DMS79 (cell line): Measurements from ENCODE around the gene HAUS2.
"Not testable (repeated sequence)": the region's sequence is repeated elsewhere in the genome, so short reads cannot be mapped to it uniquely, and the experiment has no call there.

Experiments used
- DNase-seq: peaks from one replicate; lab custom pipeline; 2025; lab: John Stamatoyannopoulos, UW

The HAUS2 gene

GRCh38 chr15:42548249-42549031 is at the start of gene HAUS2, which contains the start of gene LRRC57:
HAUS2 (plus strand) TSS chr15:42548838; CDS start chr15:42548873, 35 bp downstream.
LRRC57 (minus strand) TSS chr15:42548793; CDS start chr15:42548434, 359 bp downstream.
- DNase-seq: peak; percentile 21

GRCh38 chr15:42499858-42500609 is 48.6 kb upstream of the HAUS2 start:
- DNase-seq: no peak

- no peak for DNase-seq
These were observed 46.2 kb upstream of the HAUS2 start for GRCh38 chr15:42502477-42502876.

- DNase-seq: no peak
These were observed 44.8 kb upstream of the HAUS2 start for GRCh38 chr15:42503825-42504224.

GRCh38 chr15:42504631-42505030 is 44.0 kb upstream of the HAUS2 start:
- no peak for DNase-seq

- no peak for DNase-seq
These were observed 41.1 kb upstream of the HAUS2 start for GRCh38 chr15:42507514-42507913.

- no peak for DNase-seq
These were observed 40.4 kb upstream of the HAUS2 start for GRCh38 chr15:42508263-42508690.

DNA sequence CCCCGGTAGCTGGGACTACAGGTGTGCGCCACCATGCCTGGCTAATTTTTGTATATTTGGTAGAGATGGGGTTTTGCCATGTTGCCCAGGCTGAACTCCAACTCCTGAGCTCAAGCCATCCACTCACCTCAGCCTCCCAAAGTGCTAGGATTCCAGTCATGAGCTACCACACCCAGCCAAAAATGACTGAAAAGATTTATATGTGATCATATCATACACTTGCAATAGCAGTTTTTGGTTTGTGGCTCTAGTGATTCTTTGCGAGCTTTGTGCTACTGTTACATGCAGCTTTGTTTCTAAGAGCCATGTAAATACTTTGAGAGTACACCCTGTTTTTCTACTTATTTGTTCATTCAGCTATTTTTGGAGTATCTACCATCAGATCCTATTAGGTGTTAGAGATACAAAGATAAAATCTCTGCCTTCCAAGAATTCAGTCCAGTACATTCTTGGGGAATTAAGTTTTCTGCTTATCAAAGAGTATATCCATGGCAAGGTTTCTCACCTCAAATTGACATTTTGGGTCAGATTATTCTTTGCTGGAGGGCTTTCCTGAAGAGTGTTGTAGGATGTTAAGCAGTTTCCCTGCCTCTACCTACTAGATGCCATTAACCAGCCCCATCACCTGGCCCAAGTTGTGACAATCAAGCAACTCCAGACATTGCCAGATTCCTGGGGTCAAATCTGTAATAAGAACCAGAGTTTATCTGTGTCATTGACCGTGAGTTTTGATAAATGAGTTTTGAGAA is 38.2 kb upstream of the HAUS2 start:
- DNase-seq: no peak

GRCh38 chr15:42511007-42511391 is 37.6 kb upstream of the HAUS2 start:
- DNase-seq: no peak

- peak; percentile 23 for DNase-seq
These were observed 25.3 kb upstream of the HAUS2 start for GRCh38 chr15:42523331-42523730.

GRCh38 chr15:42528970-42529369 is 19.7 kb upstream of the HAUS2 start:
- DNase-seq: no peak

GRCh38 chr15:42533246-42533645 is 15.4 kb upstream of the HAUS2 start:
- DNase-seq: no peak

- DNase-seq: no peak
These were observed 3.6 kb upstream of the HAUS2 start for GRCh38 chr15:42544853-42545629.

DNA sequence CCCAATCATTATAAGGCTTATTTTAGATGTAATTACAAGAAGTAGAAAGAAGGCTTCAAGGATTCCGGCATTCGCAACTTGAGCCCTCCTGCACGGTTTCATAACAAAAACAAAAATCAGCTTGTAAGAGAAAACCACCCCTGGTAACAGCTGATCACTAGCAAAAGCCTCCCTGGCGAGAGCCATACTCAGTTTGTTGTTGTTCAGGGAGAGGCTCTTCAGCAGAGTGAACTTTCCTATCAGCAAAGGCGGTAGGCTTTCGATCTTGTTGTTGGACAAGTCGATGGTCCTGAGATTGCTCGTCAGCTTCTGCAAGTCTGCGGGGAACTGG is 755 bp upstream of the HAUS2 start:
- no peak for DNase-seq

GRCh38 chr15:42549032-42549491 is 424 bp downstream of the HAUS2 start:
- DNase-seq: peak; percentile 25

DNA sequence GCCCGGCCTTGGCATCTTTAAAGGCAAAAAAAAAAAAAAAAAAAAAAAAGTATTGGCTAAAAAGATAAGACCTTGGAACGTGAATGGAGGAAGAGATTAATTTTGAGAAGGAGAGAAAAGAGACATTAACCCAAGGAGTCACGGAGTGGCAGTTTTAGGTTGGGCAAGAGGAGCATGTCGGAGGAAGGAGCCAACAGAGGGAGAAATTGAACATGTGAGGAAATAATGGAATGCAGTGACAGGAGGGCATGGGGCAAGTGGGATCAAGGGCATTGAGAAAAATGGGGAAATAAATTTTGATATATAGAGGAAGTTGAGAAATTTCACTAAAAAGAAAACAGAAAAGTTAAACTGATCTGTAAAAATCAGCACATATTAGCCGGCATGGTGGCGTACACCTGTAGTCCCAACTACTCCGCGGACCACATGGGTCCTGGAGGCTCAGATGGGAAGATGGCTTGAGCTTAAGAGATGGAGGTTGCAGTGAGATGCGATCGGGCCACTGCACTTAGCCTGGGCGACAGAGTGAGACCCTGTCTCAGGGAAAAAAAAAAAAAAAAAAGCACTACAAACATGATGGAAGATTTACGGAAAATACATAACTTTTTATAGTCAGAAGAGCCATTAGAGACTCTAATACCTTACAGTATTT is 1.2 kb downstream of the HAUS2 start:
- DNase-seq: no peak

- no peak for DNase-seq
These were observed 4.9 kb downstream of the HAUS2 start for GRCh38 chr15:42553554-42553953.

DNA sequence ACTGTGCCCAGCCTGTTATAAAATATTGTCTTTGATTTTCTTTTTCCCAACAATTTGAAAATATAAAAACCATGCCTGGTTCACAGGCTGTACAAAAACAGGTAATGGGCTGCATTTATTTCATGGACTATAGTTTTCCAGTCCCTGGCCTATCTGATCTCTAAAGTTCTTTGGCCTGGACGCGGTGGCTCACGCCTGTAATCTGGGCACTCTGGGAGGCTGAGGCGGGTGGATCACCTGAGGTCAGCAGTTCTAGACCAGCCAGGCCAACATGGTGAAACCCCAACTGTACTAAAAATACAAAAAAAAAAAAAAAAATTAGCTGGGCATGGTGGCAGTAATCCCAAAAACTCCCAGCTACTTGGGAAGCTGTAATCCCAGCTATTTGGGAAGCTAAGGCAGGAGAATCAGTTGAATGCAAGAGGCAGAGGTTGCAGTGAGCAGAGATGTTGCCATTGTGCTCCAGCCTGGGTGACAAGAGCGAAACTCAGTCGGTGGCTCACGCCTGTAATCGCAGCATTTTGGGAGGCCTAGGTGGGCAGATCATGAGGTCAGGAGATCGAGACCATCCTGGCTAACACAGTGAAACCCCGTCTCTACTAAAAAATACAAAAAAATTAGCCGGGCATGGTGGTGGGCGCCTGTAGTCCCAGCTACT is 8.0 kb downstream of the HAUS2 start:
- not testable (repeated sequence) for DNase-seq

DNA sequence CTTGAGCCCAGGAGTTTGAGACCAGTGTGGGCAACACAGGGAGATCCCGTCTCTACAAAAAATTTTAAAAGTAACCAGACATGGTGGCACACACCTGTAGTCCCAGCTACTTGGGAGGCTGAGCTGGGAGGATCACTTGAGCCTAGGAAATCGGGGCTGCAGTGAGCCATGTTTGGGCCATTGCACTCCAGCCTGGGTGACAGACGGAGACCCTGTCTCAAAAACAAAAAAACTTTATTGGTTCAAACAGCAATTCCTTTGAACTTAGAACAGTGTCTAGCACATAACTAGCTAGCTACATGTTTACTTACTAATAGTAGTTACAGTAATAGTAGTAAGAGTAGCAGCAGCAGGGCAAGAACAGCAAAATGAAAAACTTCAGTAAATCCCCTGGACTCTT is 10.1 kb downstream of the HAUS2 start:
- no peak for DNase-seq

DNA sequence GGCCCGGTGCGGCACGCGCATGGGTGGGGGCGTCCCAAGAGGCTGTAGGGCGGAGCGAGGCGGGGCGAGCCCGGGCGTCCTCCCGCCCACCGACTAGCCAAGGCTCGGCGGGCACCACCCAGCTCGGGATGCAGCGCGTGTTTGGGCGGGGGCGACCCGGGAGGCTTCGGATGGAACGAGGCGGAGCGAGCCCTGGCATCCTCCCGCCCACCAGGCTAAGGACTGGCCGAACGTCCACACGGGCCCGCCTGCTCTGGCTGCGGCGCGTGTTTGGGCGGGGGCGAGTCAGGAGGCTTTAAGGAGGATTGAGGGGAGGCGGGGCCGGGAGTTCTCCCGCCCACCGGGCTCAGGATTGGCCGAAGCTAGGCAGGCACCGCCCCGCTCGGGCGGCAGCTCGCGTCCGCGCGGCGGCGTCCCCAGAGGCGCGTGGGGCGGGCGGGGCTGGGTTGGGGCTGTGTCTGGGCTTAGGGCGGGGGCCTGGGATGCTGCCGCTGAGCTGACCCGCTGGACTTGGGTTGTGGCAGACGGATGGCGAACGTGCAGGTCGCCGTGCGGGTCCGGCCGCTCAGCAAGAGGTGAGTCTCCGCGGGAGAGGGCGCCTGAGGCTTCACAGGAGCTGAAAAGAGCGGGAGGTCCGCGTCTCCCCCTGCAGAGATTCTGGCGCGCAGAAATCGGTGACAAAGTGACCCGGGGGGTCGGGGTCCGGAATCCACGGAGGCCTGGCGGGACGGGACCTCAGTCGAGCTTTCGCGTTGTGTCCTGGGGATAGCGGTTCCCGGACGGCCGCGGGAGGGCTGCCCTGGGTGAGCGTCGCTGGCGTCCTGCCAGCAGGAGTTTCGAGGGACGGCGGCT is 26.8 kb downstream of the HAUS2 start, which contains the start of gene STARD9:
TSS of gene STARD9 (plus strand) at position 419 of the 852 bp plus-strand sequence. CDS start at position 529, 110 bp downstream.
- DNase-seq: peak; percentile 68
